Measurements from ENCODE around the gene GAA.

The GAA gene

DNA sequence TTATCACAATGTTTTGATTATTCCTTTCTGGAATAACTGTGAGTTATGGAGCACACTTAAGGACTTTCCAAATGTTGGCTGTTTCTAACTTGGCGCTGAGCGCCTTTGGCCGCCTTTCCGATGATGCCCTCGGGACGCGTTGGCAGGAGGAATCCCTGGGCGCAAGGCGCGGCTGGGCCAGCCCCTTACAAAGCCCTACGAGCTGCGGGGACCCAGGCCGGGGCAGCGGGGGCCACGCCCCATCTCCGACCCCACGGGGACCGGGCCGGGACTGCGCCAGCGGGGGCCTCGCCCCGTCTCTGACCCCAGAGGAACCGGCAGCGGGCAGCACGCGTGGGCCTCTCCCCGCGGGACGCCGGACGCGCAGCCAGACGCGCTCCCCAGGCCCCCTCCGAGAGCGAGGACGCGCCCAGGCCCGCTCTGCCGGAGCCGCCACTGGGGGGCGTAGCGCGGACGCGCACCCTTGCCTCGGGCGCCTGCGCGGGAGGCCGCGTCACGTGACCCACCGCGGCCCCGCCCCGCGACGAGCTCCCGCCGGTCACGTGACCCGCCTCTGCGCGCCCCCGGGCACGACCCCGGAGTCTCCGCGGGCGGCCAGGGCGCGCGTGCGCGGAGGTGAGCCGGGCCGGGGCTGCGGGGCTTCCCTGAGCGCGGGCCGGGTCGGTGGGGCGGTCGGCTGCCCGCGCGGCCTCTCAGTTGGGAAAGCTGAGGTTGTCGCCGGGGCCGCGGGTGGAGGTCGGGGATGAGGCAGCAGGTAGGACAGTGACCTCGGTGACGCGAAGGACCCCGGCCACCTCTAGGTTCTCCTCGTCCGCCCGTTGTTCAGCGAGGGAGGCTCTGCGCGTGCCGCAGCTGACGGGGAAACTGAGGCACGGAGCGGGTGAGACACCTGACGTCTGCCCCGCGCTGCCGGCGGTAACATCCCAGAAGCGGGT is at the start of gene GAA:
Gene GAA (plus strand): TSS at position 571 of the 935 bp plus-strand sequence. CDS start 3,006 bp downstream, outside the sequence.
- ChIA-PET CTCF (interaction anchor here (0.6 to 2.9 kb wide), 51 partner anchors 9 to 904 kb away, joined by 3 to 25 read pairs (median 4); partner anchors contain the start of gene CBX2), POLR2A (interaction anchor here (0.6 to 2.0 kb wide), 6 partner anchors 30 to 176 kb away, joined by 3 to 16 read pairs (median 4); no protein-coding TSS in a partner anchor)
- TF ChIP-seq, protein P1, sequence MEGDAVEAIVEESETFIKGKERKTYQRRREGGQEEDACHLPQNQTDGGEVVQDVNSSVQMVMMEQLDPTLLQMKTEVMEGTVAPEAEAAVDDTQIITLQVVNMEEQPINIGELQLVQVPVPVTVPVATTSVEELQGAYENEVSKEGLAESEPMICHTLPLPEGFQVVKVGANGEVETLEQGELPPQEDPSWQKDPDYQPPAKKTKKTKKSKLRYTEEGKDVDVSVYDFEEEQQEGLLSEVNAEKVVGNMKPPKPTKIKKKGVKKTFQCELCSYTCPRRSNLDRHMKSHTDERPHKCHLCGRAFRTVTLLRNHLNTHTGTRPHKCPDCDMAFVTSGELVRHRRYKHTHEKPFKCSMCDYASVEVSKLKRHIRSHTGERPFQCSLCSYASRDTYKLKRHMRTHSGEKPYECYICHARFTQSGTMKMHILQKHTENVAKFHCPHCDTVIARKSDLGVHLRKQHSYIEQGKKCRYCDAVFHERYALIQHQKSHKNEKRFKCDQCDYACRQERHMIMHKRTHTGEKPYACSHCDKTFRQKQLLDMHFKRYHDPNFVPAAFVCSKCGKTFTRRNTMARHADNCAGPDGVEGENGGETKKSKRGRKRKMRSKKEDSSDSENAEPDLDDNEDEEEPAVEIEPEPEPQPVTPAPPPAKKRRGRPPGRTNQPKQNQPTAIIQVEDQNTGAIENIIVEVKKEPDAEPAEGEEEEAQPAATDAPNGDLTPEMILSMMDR (IDR thresholded peaks at IDR 0.05; ENCODE audit: control extremely low read depth, extremely low read depth, low read depth, missing control alignments), result peak; percentile 93
- DNase-seq (ENCODE audit: extremely low spot score), result peak; percentile 99

DNA sequence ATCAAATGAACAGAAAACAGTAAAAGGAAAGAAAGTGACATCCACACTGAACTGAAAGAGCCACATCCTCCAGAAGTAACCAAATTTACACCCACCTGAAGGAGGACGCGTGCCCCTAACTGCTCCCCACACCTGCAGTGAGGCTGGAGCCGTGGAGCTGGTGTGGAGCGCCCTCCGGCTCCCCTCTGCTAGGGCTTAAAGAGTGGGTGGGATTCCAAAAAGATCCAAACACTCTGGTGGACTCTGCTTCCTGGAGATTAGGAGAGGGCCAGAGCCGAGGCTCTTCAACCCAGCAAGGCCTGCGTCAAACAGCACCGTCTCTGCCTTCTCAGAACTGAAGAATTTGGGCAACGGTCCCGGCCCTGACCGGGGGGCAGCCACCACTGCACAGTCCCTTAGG is 49.7 kb upstream of the GAA start:
- TF ChIP-seq, protein P1 (IDR thresholded peaks at IDR 0.05; ENCODE audit: control extremely low read depth, extremely low read depth, low read depth, missing control alignments), result no peak
- no peak for DNase-seq (ENCODE audit: extremely low spot score)
- ChIA-PET CTCF (no interaction called here), POLR2A (no interaction called here)

DNA sequence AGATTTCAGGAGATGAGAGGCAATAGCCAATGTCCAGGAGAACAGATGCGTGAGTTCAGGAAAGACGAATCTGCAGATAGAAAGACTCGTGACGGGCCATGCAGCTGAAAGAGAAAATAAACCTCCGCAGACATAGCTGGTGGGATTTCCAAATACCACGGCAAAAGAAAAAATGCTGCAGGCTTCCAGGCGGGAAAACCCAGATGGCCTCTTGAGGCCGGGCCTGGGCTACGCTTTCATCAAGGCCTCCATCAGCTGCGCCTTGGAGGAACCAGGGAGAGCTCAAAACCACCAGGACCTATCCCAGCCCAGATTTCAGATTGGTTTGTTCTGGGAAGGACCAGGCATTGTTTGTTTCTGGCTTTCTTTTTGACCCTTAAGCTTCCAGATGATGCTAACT is 48.3 kb upstream of the GAA start:
- TF ChIP-seq, protein P1 (IDR thresholded peaks at IDR 0.05; ENCODE audit: control extremely low read depth, extremely low read depth, low read depth, missing control alignments), result no peak
- CTCF ChIA-PET, result no interaction called here
- no peak for DNase-seq (ENCODE audit: extremely low spot score)
- POLR2A ChIA-PET, result no interaction called here

DNA sequence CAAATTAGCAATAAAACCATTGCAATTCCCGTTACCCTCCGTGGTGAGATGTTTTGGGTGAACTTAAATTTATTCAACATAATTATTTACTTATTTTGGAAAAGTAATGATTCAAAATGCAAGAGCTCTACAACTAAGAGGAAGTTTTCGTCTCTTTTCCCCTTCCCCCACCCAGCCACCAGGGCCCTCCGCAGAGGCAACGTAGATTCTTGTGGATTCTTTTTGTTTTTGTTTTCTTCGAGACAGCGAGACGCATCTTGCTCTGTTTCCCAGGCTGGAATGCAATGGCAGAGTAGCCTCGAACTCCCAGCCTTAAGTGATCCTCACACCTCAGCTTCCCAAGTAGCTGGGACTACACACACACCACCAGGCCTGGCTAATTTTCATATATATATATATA is 45.8 kb upstream of the GAA start:
- ChIA-PET CTCF (no interaction called here), POLR2A (no interaction called here)
- TF ChIP-seq, protein P1 (IDR thresholded peaks at IDR 0.05; ENCODE audit: control extremely low read depth, extremely low read depth, low read depth, missing control alignments), result no peak
- DNase-seq (ENCODE audit: extremely low spot score), result no peak

DNA sequence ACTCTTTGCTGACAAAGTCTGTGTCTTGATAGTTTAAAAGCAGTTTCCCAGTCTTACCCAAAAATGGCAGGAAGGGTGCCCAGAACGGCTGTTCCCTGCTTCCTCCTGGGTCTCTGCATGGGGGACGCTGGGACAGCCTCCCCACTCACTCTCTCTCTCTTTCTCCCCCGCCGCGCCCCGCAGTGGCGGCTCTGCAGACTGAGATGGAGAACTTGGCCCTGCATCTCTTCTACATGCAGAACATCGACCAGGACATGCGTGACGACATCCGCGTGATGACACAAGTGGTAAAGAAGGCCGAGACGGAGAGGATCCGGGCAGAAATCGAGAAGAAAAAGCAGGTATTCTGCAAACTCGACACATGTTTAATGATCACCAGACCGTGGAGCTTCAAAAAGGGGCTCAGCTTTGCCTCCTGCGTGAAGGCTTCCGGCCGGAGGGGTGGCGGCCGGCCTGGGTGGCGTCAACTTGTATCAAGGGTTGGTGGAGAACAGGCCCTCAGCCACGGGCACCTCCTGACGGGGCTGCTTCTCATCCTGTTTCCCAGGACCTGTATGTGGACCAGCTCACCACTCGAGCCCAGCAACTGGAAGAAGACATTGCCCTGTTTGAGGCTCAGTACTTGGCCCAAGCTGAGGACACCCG is 42.9 kb upstream of the GAA start:
- TF ChIP-seq, protein P1 (IDR thresholded peaks at IDR 0.05; ENCODE audit: control extremely low read depth, extremely low read depth, low read depth, missing control alignments), result no peak
- ChIA-PET CTCF (interaction anchor here (1.5 kb wide), 1 partner anchor 50 kb away, joined by 3 read pairs; no protein-coding TSS in a partner anchor), POLR2A (no interaction called here)
- no peak for DNase-seq (ENCODE audit: extremely low spot score)

DNA sequence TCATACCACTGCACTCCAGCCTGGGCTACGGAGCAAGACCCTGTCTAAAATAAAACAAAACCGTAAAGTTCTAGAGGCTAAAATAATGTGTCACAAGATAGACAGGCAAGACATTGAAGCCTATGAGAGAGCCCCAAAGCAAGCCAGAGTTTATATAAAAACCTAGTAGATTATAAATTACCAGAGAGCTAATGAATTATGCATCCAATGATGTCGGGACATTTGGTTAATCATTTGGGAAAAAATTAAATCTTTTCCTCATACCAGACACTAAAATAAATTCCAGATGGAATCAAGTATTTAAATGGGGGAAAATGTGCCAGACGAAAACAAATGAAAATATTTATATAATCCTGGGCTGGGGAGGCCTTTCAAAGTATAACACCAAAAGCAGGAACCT is 40.7 kb upstream of the GAA start:
- ChIA-PET POLR2A (no interaction called here), CTCF (no interaction called here)
- TF ChIP-seq, protein P1 (IDR thresholded peaks at IDR 0.05; ENCODE audit: control extremely low read depth, extremely low read depth, low read depth, missing control alignments), result no peak
- no peak for DNase-seq (ENCODE audit: extremely low spot score)
